Activated T-helper 17 cell treated with anti-CD3 and anti-CD28 coated beads, Interleukin-2, amount 50 U/mL, for 72 hours (primary cell): ENCODE measurements around the gene GPR17. TPM values are rescaled to one million over a fixed set of nuclear protein-coding genes. Genes with fewer than 3 reads are reported as not detected.

Source experiments
- ATAC-seq: fragments of 150-1000 bp; cut with Tn5 transposase; replicated peaks from 2 replicates; pipeline ENCODE4 v1.10.0; 2021; ENCODE audit warnings: mild to moderate bottlenecking, moderate library complexity
- H3K27ac Mint-ChIP-seq: one replicate; pipeline ENCODE4 v1.8.0; 2022; ENCODE audit warnings: mixed read lengths
- H3K27me3 Mint-ChIP-seq: one replicate; pipeline ENCODE4 v1.8.0; 2022; ENCODE audit warnings: mixed read lengths
- H3K36me3 Mint-ChIP-seq: one replicate; pipeline ENCODE4 v1.8.0; 2022; ENCODE audit warnings: low read depth, mild to moderate bottlenecking, mixed read lengths
- H3K4me1 Mint-ChIP-seq: one replicate; pipeline ENCODE4 v1.8.0; 2022; ENCODE audit warnings: mixed read lengths
- H3K4me3 Mint-ChIP-seq: one replicate; pipeline ENCODE4 v1.8.0; 2022; ENCODE audit warnings: mild to moderate bottlenecking, mixed read lengths
- H3K9me3 Mint-ChIP-seq: one replicate; pipeline ENCODE4 v1.8.0; 2022; ENCODE audit warnings: mixed read lengths
- total RNA-seq, 2 donors: library from RNA; stranded (reverse); gene quantifications; one replicate each; pipeline ENCODE4 v1.2.3, GENCODE V29; 2022

Gene GPR17
- total RNA-seq, 2 donors from 2014 or later = not detected

GRCh38 chr2:127623388-127624319 lies 22.3 kb upstream of the GPR17 start:
- H3K4me3 Mint-ChIP-seq = no peak overlapping the region
- ATAC-seq = no peak
- no peaks in the 10 kb centered on the region for H3K36me3 Mint-ChIP-seq
- H3K4me1 Mint-ChIP-seq = no peaks in the 10 kb centered on the region
- H3K9me3 Mint-ChIP-seq = no peaks in the 10 kb centered on the region
- peaks cover 11% of the 10 kb centered on the region for H3K27me3 Mint-ChIP-seq
- no peak overlapping the region for H3K27ac Mint-ChIP-seq

- no peak overlapping the region for H3K4me3 Mint-ChIP-seq
- no peaks in the 10 kb centered on the region for H3K4me1 Mint-ChIP-seq
- no peaks in the 10 kb centered on the region for H3K9me3 Mint-ChIP-seq
- no peak for ATAC-seq
- H3K36me3 Mint-ChIP-seq = no peaks in the 10 kb centered on the region
- H3K27ac Mint-ChIP-seq = no peak overlapping the region
- peaks cover 8% of the 10 kb centered on the region for H3K27me3 Mint-ChIP-seq
Measured at GRCh38 chr2:127624320-127624755, 21.6 kb upstream of the GPR17 start.

DNA sequence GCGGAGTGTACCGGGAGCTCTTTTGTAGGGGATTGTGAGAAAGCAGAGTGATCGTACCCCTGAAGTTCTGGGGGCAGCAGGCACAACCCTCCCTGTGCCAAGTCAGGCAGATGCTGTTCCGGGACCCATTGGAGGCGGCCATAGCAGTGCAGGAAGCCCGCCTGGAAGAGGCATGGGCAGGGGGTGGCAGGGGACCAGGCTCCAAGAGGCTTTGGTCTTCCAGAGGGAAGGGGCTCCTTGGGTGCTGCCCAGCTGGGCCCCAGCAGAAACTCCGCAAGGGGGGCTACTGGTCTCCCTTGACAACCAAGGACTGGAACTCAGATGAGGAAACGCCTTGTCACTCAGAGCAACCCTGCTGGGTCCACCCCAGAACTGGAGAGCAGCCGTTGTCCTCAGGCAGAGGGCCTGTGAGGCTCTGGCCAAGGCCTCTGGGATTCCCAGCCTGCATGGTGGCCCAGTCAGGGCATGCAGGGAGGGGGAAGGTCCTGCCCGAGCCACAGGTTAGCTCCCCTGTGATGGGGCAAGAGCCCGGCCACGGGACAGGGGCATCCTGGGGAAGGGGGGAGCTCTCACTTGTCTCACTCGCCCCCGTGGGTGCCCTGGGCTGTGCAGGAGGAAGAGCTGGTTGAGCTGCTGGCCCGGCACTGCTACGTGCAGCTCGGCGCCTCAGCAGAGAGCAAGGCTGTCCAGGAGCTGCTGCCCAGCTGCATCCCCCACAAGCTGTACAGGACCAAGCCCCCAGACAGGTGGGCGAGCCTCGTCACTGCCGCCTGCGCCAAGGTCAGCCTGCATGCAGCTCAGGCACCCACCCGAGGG lies 21.0 kb upstream of the GPR17 start:
- H3K27ac Mint-ChIP-seq = no peak overlapping the region
- peaks cover 3% of the 10 kb centered on the region for H3K27me3 Mint-ChIP-seq
- no peaks in the 10 kb centered on the region for H3K4me1 Mint-ChIP-seq
- no peak overlapping the region for H3K4me3 Mint-ChIP-seq
- no peak for ATAC-seq
- no peaks in the 10 kb centered on the region for H3K36me3 Mint-ChIP-seq
- H3K9me3 Mint-ChIP-seq = no peaks in the 10 kb centered on the region

GRCh38 chr2:127625572-127625951 lies 20.4 kb upstream of the GPR17 start:
- Mint-ChIP-seq H3K4me1 (no peaks in the 10 kb centered on the region), H3K27ac (no peak overlapping the region), H3K9me3 (no peaks in the 10 kb centered on the region), H3K27me3 (peaks cover 3% of the 10 kb centered on the region), H3K36me3 (no peaks in the 10 kb centered on the region), H3K4me3 (no peak overlapping the region)
- no peak for ATAC-seq

DNA sequence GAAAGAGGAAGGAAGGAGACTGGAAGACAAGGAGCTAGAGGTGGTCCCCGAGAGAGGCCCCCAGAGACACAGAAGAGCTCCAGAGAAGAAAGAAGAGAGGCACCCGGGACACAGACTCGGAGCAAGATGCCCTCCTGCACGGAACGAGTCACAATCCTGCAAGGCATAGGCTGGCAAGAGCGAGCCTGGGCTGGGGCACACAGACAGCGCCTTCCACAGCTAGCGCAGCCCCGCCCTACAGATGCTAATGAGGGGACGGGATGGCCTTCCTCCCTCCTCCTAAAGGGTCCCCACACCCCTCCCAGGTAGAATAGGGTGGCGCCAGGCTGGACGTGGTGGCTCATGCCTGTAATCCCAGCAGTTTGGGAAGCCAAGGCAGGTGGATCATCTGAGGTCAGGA lies 19.8 kb upstream of the GPR17 start:
- H3K36me3 Mint-ChIP-seq = no peaks in the 10 kb centered on the region
- no peak for ATAC-seq
- H3K4me1 Mint-ChIP-seq = no peaks in the 10 kb centered on the region
- H3K27me3 Mint-ChIP-seq = peaks cover 3% of the 10 kb centered on the region
- H3K4me3 Mint-ChIP-seq = no peak overlapping the region
- H3K27ac Mint-ChIP-seq = no peak overlapping the region
- H3K9me3 Mint-ChIP-seq = no peaks in the 10 kb centered on the region

DNA sequence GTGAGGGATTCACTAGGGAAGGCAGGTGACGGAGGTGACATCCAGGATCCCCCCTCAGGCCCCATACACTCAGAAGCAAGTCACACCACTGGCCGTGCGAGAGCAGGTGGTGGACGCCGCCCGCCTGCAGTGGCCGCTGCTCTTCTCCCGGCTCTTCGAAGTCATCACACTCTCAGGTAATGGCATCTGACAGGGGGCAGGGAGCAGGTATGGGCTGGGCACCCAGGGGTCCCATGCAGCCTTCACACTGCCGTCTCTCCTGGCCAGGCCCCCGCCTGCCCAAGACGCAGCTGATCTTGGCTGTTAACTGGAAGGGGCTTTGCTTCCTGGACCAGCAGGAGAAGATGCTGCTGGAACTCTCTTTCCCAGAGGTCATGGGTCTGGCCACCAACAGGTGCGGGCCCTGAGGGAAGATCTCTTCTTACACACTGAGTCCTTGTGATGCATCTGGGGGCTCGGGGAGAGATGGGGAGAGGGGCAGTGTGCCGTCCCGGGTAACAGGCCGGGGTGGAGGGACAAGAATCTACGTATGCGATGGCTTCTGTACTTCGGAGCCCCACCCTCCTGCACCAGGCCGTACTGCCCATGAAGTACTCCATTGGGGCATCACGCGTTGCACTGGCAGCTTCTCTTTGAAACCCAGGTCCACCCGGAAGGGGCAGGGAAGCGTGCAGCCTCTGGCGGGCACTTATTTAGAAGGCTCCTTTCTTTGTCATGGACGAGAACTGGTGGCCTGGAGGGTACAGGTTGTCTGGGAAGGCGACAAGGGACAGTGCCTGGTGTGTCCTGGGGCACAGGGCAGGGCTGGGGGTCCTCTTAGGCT lies 18.8 kb upstream of the GPR17 start:
- no peak overlapping the region for H3K4me3 Mint-ChIP-seq
- H3K36me3 Mint-ChIP-seq = no peaks in the 10 kb centered on the region
- H3K4me1 Mint-ChIP-seq = no peaks in the 10 kb centered on the region
- no peaks in the 10 kb centered on the region for H3K27me3 Mint-ChIP-seq
- H3K27ac Mint-ChIP-seq = no peak overlapping the region
- ATAC-seq = no peak
- H3K9me3 Mint-ChIP-seq = no peaks in the 10 kb centered on the region

DNA sequence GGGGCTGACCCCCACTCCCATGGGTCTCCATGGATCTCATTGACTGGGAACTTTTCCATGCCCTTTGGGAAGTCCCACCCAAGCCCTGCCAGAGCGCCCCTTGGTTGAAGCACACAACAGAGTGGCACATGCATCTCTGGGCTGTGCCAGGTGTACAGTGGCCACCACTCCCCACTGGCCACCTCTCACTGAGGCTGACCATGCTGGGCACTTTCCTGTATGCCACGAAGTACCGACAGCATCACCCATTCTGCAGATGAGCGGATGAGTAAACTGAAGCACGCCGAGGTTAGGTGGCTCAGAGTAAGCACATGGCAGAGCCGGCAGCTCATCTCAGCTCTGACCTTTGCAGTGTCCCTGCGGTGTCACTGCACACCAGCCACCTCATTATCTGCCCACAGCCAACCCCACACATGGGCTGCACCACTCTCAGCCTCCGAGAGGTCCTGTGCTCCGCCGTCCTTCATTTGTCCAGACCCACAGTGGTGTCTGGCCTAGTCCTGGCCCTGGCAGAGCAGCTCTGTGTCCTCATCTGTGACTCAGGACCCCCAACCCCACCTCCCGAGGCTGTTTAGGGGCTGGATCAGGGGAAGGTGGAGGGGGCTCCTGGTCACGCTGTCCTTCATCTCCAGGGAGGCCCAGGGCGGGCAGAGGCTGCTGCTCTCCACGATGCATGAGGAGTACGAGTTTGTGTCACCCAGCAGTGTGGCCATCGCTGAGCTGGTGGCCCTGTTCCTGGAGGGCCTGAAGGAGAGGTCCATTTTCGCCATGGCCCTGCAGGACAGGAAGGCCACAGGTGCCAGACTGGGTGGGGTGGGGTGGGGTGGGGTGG lies 18.0 kb upstream of the GPR17 start:
- ATAC-seq = no peak
- H3K4me3 Mint-ChIP-seq = no peak overlapping the region
- H3K36me3 Mint-ChIP-seq = no peaks in the 10 kb centered on the region
- no peaks in the 10 kb centered on the region for H3K9me3 Mint-ChIP-seq
- no peak overlapping the region for H3K27ac Mint-ChIP-seq
- no peaks in the 10 kb centered on the region for H3K27me3 Mint-ChIP-seq
- no peaks in the 10 kb centered on the region for H3K4me1 Mint-ChIP-seq

DNA sequence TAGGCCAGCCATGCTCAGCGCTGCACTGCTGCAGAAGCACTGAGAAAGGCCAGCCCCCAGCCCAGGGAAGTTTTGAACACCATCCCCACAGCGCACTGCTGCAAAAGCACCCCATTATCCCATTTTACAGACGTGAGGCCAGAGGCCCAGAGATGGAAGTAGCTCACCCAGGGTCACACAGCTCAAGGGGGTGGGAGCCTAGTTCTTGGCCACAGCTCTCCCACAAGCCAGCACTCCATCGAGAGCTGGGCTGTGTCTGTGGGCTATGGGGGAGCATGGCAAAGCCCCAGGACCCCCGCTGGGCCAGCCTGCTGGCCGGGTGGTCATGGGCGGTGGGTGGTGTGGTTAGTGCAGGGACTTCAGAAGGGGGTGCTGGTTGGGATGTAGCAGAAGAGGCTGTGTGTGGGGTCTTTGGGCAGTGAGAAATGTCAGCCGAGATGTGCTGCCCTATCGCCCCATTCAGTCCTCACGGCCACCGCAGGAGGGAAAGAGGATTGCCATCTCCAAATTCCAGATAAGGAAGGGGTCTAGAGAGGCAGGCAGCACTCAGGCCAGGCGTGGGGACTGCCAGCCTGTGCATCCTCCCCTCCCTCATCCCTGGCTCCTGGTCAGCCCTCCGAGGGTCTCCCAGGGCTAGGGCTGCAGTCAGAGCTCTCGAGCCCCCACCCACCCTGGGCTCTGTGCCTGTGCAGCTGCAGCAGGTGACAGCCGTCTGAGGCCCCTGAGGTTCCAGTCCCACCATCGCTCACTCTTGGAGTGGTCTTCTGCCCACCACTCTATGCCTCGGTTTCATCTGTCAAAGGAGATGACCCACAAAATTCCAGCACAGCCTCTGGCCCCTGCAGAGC lies 17.0 kb upstream of the GPR17 start:
- Mint-ChIP-seq H3K4me1 (no peaks in the 10 kb centered on the region), H3K27ac (no peak overlapping the region), H3K4me3 (no peak overlapping the region), H3K27me3 (no peaks in the 10 kb centered on the region), H3K36me3 (no peaks in the 10 kb centered on the region), H3K9me3 (no peaks in the 10 kb centered on the region)
- ATAC-seq = no peak

- no peak overlapping the region for H3K4me3 Mint-ChIP-seq
Measured at GRCh38 chr2:127629637-127630036, 16.3 kb upstream of the GPR17 start.

DNA sequence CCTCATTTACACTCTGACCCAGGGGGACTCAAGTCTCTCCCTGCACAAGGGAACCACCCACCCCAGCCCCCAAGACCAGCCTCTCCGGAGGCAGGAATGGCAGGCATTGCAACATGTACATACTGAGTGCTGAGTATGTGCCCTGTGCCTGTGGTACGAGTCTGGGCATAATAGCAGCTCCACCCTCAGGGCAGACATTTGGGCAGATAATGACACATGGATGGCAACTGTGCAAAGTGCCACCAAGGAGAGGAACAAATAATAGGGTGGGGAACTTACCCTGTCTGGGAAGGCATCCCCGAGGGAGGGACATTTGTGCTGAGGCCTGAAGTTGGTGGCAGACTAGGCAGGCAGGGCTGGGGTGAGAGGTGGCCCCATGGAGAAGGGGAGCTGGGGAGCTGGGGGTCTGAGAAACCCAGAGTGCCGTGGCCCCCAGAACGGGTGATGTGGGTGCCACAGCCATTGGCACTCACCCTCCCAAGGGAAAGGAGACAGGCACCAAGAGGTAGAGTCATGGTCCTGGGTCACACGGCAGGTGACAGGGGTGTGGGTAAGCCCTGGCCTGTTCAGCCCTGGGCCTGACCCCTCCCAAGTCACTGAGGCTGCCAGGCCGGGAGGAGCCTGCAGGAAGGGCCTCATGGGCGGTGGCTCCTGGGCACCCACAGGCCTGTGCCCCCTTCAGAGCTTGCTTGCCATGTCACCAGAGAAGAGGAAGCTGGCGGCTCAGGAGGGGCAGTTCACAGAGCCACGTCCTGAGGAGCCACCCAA lies 15.7 kb upstream of the GPR17 start:
- no peak overlapping the region for H3K27ac Mint-ChIP-seq
- H3K4me1 Mint-ChIP-seq = no peaks in the 10 kb centered on the region
- ATAC-seq = no peak
- no peak overlapping the region for H3K4me3 Mint-ChIP-seq
- no peaks in the 10 kb centered on the region for H3K9me3 Mint-ChIP-seq
- no peaks in the 10 kb centered on the region for H3K36me3 Mint-ChIP-seq
- no peaks in the 10 kb centered on the region for H3K27me3 Mint-ChIP-seq

More at GRCh38 chr2:127629637-127630036, 16.3 kb upstream of the GPR17 start:
- no peak overlapping the region for H3K27ac Mint-ChIP-seq
- H3K27me3 Mint-ChIP-seq = no peaks in the 10 kb centered on the region
- no peaks in the 10 kb centered on the region for H3K4me1 Mint-ChIP-seq
- H3K9me3 Mint-ChIP-seq = no peaks in the 10 kb centered on the region
- no peaks in the 10 kb centered on the region for H3K36me3 Mint-ChIP-seq
- ATAC-seq = no peak

GRCh38 chr2:127630864-127631540 lies 15.0 kb upstream of the GPR17 start:
- no peaks in the 10 kb centered on the region for H3K4me1 Mint-ChIP-seq
- no peak overlapping the region for H3K4me3 Mint-ChIP-seq
- H3K36me3 Mint-ChIP-seq = no peaks in the 10 kb centered on the region
- no peak overlapping the region for H3K27ac Mint-ChIP-seq
- no peaks in the 10 kb centered on the region for H3K27me3 Mint-ChIP-seq
- no peaks in the 10 kb centered on the region for H3K9me3 Mint-ChIP-seq
- no peak for ATAC-seq

- H3K4me3 Mint-ChIP-seq = no peak overlapping the region
- no peaks in the 10 kb centered on the region for H3K36me3 Mint-ChIP-seq
- no peaks in the 10 kb centered on the region for H3K4me1 Mint-ChIP-seq
- H3K27ac Mint-ChIP-seq = no peak overlapping the region
- ATAC-seq = no peak
- H3K27me3 Mint-ChIP-seq = no peaks in the 10 kb centered on the region
- no peaks in the 10 kb centered on the region for H3K9me3 Mint-ChIP-seq
Measured at GRCh38 chr2:127631541-127631996, 14.4 kb upstream of the GPR17 start.
